HepG2 (cell line): ENCODE results near the gene ARHGAP45. TPM values are rescaled to one million over a fixed set of nuclear protein-coding genes. Genes with fewer than 3 reads are reported as not detected.
A peak's percentile ranks its signal among the peaks of the same experiment; 100 is the strongest.

ENCODE experiments used
- ATF7-NPFF ChIP-seq: sonication (generic); formaldehyde crosslinking; IDR thresholded peaks from 2 replicates; pipeline ENCODE4 v1.8.1; 2023; ENCODE audit warnings: mild to moderate bottlenecking, low read depth, missing genetic modification reagents, moderate library complexity
- DNMT3B ChIP-seq: conservative IDR thresholded peaks from 2 replicates; pipeline ENCODE4 v1.6.1; 2016; ENCODE audit warnings: missing biosample characterization, control low read depth
- EP300 ChIP-seq, 3 experiments: sonication (generic) in 1 of 3; formaldehyde crosslinking in 1 of 3; IDR thresholded peaks; 2 replicates each; pipeline versions ENCODE4 v1.5.1 to v1.6.1; 2011 to 2020; ENCODE audit warnings: low read depth in 2 of 3, low read length in 2 of 3, borderline replicate concordance in 1 of 3, improper control_type of control experiment in 1 of 3, mild to moderate bottlenecking in 1 of 3, missing genetic modification reagents in 1 of 3, moderate library complexity in 1 of 3
- HES4 ChIP-seq: sonication (generic); formaldehyde crosslinking; IDR thresholded peaks from 2 replicates; pipeline ENCODE4 v1.9.0; 2021; ENCODE audit warnings: mild to moderate bottlenecking, missing genetic modification reagents, borderline replicate concordance
- HHEX ChIP-seq: IDR thresholded peaks from 2 replicates; pipeline ENCODE4 v1.6.1; 2016; ENCODE audit warnings: control low read depth
- MEIS2 ChIP-seq: sonication (generic); formaldehyde crosslinking; IDR thresholded peaks from 2 replicates; pipeline ENCODE4 v1.9.0; 2021; ENCODE audit warnings: mild to moderate bottlenecking, missing genetic modification reagents
- NR2F2 ChIP-seq: IDR thresholded peaks from 2 replicates; pipeline ENCODE4 v1.6.1; 2012; ENCODE audit warnings: low read depth, inconsistent platforms, borderline replicate concordance
- PRPF4 ChIP-seq: fragments of 200-400 bp; formaldehyde crosslinking; IDR thresholded peaks from 2 replicates; pipeline ENCODE4 v1.6.1; 2016; ENCODE audit warnings: low read length, low read depth; ENCODE audit not compliant: poor library complexity, severe bottlenecking
- ZEB1 ChIP-seq: IDR thresholded peaks from 2 replicates; pipeline ENCODE4 v1.6.1; 2012; ENCODE audit warnings: mild to moderate bottlenecking, low read depth, inconsistent platforms; ENCODE audit not compliant: insufficient replicate concordance
- ZFYVE20 ChIP-seq: sonication (generic); formaldehyde crosslinking; IDR thresholded peaks from 2 replicates; pipeline ENCODE4 v1.8.0; 2023; ENCODE audit warnings: low read depth, mild to moderate bottlenecking, moderate library complexity, missing genetic modification reagents, borderline replicate concordance
- ZNF253 ChIP-seq: sonication (generic); formaldehyde crosslinking; IDR thresholded peaks from 2 replicates; pipeline ENCODE4 v1.8.0; 2022; ENCODE audit warnings: mild to moderate bottlenecking, missing genetic modification reagents, borderline replicate concordance
- ZNF317 ChIP-seq: sonication (generic); formaldehyde crosslinking; IDR thresholded peaks from 2 replicates; pipeline ENCODE4 v1.5.0; 2020; ENCODE audit warnings: mild to moderate bottlenecking, missing genetic modification reagents
- polyA plus RNA-seq, 8 experiments: library from polyadenylated mRNA; depleted of rRNA in 3 of 8; stranded (reverse) in 7 of 8; unstranded in 1 of 8; fragments of >200 nt; fragmentation: Illumina TruSeq in 4 of 8; extraction: Trizol in 4 of 8; gene quantifications; 2 replicates each; pipeline versions ENCODE4 v1.2.1 to v1.2.3, GENCODE V29; 2011 to 2016; ENCODE audit warnings: low read depth in 4 of 8, missing spikeins in 1 of 8, mixed read lengths in 1 of 8; ENCODE audit not compliant: insufficient read depth in 1 of 8
- total RNA-seq, 5 experiments: library from RNA; depleted of rRNA; stranded (reverse); fragments of >200 nt; fragmentation: Illumina TruSeq; extraction: Trizol; gene quantifications; 2 replicates each; pipeline ENCODE4 v1.2.3, GENCODE V29; 2016; ENCODE audit warnings: low read depth in 1 of 5
- TF ChIP-seq, protein P1 (sequence below): sonication (generic); formaldehyde crosslinking; IDR thresholded peaks from 2 replicates; pipeline ENCODE4 v1.4.0; 2020; ENCODE audit warnings: mild to moderate bottlenecking, missing genetic modification reagents
- TF ChIP-seq, protein P2 (sequence below): sonication (generic); formaldehyde crosslinking; IDR thresholded peaks from 2 replicates; pipeline ENCODE4 v1.5.1; 2020; ENCODE audit warnings: mild to moderate bottlenecking, missing genetic modification reagents, moderate library complexity

The ARHGAP45 gene
- total and polyA plus RNA-seq, 2 of the 13 experiments (the other 11 are each of a cell fraction or from before 2014, with no cell fraction given) = 0.84 to 32.0 TPM

DNA sequence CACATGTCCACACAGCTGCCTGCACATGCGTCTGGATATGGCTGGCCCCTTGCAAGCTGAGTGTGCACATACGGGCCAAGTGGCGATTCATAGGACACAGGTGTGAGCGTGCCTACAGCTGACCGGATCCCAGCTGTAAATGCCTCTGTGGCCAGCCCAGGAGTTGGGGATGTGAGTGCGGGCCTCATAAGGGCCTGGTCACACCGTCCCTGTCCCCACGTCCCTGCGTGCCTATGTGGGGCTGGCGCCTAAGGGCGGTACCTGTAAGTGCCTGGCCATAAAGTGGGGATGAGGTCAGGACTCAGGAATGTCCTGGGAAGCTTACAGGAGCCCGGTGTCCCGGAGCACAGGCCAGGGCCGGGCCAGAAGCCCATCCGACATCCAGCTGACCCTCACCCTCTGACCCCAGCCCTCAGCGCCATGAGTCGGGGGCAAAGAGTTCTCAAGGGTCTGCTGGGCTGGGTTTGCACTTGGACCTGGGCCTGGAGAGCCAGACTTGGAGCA lies 1.3 kb upstream of the ARHGAP45 start (continued):
- TF ChIP-seq, protein P1, sequence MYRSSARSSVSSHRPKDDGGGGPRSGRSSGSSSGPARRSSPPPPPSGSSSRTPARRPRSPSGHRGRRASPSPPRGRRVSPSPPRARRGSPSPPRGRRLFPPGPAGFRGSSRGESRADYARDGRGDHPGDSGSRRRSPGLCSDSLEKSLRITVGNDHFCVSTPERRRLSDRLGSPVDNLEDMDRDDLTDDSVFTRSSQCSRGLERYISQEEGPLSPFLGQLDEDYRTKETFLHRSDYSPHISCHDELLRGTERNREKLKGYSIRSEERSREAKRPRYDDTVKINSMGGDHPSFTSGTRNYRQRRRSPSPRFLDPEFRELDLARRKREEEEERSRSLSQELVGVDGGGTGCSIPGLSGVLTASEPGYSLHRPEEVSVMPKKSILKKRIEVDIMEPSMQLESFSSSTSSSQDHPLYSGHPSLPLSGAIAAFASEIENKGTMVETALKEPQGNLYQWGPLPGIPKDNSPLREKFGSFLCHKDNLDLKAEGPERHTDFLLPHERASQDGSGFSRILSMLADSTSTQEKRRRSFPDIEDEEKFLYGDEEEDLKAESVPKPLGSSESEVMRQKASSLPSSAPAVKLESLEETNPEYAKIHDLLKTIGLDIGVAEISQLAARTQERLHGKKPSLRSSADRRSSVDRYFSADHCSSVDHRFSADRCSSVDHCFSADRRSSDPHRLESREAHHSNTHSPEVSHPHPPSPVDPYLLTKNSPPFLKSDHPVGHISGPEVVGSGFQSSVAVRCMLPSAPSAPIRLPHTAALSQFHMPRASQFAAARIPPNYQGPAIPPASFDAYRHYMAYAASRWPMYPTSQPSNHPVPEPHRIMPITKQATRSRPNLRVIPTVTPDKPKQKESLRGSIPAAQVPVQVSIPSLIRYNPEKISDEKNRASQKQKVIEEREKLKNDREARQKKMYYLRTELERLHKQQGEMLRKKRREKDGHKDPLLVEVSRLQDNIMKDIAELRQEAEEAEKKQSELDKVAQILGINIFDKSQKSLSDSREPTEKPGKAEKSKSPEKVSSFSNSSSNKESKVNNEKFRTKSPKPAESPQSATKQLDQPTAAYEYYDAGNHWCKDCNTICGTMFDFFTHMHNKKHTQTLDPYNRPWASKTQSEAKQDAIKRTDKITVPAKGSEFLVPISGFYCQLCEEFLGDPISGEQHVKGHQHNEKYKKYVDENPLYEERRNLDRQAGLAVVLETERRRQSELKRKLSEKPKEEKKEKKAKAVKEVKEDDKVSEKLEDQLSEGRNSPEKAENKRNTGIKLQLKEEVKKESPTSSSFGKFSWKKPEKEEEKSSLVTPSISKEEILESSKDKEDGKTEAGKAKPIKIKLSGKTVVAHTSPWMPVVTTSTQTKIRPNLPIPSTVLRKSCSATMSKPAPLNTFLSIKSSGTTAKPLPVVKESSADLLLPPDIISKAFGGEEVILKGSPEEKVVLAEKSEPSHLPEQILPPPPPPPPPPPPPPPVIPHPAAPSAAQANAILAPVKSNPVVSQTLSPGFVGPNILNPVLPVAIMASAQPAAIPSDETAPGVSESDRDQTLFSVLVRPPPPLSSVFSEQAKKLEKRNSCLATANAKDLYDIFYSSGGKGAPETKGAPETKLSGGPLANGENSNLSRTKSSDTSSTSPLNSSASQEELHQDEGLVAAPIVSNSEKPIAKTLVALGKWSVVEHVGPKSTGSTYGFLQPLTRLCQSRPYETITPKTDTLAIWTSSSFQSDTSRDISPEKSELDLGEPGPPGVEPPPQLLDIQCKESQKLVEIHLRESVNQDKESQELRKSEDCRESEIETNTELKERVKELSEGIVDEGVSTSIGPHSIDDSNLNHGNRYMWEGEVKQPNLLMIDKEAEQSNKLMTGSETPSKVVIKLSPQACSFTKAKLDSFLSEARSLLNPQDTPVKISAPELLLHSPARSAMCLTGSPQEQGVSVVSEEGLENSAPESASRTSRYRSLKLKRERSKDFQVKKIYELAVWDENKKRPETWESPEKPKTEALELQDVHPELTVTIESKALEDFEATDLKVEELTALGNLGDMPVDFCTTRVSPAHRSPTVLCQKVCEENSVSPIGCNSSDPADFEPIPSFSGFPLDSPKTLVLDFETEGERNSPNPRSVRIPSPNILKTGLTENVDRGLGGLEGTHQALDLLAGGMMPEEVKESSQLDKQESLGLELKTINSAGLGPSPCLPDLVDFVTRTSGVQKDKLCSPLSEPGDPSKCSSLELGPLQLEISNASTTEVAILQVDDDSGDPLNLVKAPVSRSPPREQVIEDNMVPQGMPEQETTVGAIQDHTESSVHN (CRISPR knock-in tag) = no peak
- TF ChIP-seq, protein P2, sequence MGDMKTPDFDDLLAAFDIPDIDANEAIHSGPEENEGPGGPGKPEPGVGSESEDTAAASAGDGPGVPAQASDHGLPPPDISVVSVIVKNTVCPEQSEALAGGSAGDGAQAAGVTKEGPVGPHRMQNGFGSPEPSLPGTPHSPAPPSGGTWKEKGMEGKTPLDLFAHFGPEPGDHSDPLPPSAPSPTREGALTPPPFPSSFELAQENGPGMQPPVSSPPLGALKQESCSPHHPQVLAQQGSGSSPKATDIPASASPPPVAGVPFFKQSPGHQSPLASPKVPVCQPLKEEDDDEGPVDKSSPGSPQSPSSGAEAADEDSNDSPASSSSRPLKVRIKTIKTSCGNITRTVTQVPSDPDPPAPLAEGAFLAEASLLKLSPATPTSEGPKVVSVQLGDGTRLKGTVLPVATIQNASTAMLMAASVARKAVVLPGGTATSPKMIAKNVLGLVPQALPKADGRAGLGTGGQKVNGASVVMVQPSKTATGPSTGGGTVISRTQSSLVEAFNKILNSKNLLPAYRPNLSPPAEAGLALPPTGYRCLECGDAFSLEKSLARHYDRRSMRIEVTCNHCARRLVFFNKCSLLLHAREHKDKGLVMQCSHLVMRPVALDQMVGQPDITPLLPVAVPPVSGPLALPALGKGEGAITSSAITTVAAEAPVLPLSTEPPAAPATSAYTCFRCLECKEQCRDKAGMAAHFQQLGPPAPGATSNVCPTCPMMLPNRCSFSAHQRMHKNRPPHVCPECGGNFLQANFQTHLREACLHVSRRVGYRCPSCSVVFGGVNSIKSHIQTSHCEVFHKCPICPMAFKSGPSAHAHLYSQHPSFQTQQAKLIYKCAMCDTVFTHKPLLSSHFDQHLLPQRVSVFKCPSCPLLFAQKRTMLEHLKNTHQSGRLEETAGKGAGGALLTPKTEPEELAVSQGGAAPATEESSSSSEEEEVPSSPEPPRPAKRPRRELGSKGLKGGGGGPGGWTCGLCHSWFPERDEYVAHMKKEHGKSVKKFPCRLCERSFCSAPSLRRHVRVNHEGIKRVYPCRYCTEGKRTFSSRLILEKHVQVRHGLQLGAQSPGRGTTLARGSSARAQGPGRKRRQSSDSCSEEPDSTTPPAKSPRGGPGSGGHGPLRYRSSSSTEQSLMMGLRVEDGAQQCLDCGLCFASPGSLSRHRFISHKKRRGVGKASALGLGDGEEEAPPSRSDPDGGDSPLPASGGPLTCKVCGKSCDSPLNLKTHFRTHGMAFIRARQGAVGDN (CRISPR knock-in tag) = peak; percentile 59
- no peak for TF ChIP-seq EP300 (IDR thresholded peaks at IDR 0.05; ENCODE audit: low read depth in 2 of 2, low read length in 2 of 2)
- no peak for TF ChIP-seq EP300 (CRISPR knock-in tag; IDR thresholded peaks at IDR 0.05; ENCODE audit: borderline replicate concordance)
- no peak for TF ChIP-seq HHEX (CRISPR knock-in tag)
- TF ChIP-seq MEIS2 (CRISPR knock-in tag) = 0 out of 2 replicates have a peak, but pooled peaks have one; percentile 17
- TF ChIP-seq PRPF4 = no peak
- TF ChIP-seq HES4 (CRISPR knock-in tag) = no peak; the same call in 1 of the 2 replicates
- TF ChIP-seq ZNF253 (CRISPR knock-in tag) = no peak
- no peak for TF ChIP-seq ZFYVE20 (CRISPR knock-in tag)
- TF ChIP-seq NR2F2 = 0 out of 2 replicates have a peak, but pooled peaks have one; percentile 7
- no peak for TF ChIP-seq ZEB1
- no peak for TF ChIP-seq DNMT3B (CRISPR knock-in tag)
- no peak for TF ChIP-seq ZNF317 (CRISPR knock-in tag)
- TF ChIP-seq ATF7-NPFF (CRISPR knock-in tag) = 0 out of 2 replicates have a peak, but pooled peaks have one; percentile 37
